Measurements from ENCODE around the gene MTMR3.
"Not testable (repeated sequence)": the region's sequence is repeated elsewhere in the genome, so short reads cannot be mapped to it uniquely, and the experiment has no call there.

Gene MTMR3

GRCh38 chr22:29972121-29972520, 89.1 kb downstream of the MTMR3 start:
- DNase-seq: no peak

- DNase-seq: no peak
These were observed 90.3 kb downstream of the MTMR3 start for GRCh38 chr22:29973269-29973668.

DNA sequence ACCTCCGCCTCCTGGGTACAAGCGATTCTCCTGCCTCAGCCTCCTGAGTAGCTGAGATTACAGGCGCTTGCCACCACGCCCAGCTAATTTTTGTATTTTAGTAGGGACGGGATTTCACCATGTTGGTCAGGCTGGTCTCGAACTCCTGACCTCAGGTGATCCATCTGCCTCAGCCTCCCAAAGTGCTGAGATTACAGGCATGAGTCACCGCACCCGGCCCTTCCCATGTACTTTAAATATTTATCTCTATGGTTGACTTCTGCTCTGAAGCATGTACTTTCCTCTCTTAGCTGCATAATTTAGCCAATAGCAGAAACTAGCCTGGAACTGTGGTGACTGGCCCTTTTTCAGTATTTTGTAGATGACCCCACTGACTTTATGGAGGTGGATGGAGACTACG, 90.7 kb downstream of the MTMR3 start:
- not testable (repeated sequence) for DNase-seq

DNA sequence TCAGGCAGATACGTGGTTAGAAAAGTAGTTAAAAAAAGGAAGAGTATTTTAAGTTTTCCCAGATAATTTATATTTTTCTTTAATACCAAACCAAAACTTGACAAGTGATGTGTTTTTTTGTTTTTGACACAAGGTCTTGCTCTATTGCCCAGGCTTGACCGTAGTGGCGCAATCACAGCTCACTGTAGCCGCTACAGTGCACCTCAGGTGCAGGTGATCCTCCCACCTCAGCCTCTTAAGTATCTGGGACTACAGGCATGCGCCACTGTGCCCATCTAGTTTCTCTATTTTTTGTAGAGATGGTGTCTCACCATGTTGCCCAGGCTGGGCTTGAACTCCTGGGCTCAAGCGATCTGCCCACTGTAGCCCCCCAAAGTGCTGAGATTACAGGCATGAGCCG, 92.5 kb downstream of the MTMR3 start:
- DNase-seq: no peak

DNA sequence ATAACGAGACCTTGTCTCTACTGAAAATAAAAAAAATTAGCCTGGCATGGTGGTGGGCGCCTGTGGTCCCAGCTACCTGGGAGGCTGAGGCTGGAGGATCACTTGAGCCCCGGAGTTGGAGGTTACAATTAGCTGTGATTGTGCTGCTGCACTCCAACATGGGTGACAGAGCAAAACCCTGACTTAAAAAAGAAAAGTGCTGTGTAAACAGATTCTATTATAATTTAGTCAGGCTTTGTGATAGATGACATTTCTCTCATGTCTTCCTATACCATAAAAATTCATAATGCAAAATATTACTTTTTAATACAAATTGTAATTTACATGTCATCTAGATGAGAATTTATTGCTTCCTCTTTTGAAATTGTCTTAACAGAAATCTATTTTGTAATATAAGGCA, 94.1 kb downstream of the MTMR3 start:
- no peak for DNase-seq

DNA sequence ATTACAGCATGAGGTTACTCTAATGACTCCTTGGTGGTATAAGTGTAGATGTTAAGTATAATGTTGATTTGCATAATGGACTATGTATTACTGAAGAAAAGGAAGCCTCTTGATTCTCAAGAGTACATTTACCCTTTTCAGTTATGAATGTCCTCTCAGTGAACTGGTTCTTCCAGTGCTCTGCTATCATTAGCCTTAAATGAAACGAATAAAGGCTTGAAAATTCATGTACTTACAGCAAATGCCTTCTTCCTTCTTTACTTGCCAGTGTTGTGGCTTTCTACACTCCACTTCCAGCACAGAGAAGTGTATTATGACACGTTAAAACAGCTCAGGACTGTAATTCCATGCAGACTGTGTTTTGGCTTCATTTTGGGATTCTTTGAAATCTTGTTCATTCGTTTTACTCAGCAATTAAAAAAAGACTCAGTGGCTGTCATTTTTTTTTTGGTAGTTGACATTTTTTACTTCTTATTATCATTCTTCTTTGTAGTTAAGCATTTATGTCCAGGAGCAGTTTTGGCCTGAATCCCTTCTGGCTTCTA, 96.9 kb downstream of the MTMR3 start:
- DNase-seq: no peak

- DNase-seq: no peak
These were observed 100.4 kb downstream of the MTMR3 start for GRCh38 chr22:29983296-29983917.

DNA sequence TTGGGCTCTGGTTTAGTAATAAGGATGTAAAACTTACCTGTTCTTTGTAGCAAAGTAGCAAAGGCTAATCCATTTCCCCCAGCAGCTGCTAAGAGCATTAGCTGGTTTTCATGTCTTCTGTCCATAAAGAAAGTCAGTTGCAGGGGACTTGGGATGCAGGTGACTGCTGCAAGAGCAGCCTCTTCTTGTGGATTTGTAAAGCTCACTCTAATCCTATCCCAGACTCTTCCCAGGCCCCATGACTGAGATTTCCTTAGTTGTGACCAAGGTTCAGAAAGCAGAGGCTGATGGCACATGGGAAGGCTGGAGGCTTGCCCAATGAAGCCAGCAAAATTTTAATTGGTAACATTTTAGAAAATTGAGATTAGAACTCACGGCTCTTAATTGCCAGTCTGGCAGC, 102.9 kb downstream of the MTMR3 start:
- DNase-seq: no peak

DNA sequence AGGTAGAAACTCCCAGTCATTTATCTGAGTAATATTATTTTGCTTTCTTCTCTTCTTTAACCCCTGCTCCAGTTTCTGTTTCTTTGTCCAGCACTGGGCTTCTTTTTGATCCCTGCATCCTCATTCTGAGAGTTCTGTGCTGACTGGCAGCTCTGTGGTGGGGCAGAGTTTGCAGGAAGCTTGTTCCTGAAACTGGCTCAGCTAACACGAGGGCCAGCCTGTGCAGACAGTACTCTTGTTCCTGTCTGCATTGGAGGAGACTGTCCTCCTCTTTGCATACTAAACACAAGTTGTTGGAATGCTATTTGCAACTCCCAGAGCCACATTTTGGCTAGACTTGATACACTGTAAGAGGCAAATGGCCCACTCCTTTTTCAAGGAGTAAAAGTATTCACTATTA, 104.2 kb downstream of the MTMR3 start:
- no peak for DNase-seq

DNA sequence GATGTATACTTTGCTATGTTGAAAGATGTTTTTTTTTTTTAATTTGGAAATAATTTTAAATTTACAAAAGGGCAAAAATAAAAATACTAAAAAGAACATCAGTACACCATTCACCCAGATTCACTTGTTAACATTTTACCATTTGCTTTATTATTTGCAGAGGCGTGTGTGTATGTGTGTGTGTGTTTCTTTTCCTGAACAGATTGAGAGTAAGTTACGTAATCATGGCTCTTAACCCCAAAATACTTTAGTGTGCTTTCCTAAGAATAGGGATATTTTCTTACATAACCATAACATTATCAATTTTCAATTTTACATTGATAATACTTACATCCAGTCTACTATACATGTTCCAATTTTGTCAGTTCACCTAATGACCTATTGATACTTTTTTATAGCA, 105.7 kb downstream of the MTMR3 start:
- no peak for DNase-seq

GRCh38 chr22:29989446-29989845, 106.5 kb downstream of the MTMR3 start:
- no peak for DNase-seq

- DNase-seq: peak; percentile 28
These were observed 109.6 kb downstream of the MTMR3 start for GRCh38 chr22:29992341-29993275.

DNA sequence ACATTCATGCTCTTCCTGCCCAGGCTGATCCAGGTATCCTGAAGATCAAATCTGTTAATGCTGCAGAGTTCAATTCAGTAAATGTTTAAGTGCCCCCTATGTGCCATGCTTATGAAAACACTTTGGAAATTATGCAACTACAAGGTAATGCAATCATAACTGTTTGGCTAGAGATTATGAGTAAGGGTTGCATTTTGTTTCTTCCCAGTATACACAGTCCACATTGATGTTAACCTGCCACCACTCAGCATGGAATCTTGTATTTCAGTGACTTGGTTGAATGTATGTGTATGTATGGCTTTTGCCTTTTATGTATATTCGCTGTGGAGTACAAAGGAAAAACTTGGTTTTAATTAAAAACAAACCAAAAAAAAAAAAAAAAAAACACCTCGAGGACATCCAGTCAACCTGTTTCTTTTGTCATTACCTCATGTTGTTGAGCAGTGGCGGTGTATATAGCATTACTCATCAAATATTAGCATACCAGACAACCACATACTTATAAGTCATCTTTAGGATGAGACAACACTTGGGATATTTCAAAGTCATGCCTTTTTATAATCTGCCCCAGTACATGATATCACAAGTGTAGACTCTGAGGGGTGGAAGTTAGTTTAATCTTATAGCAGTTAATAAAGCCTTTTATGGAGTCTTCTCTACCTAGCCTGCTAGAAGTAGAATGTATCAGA, 111.2 kb downstream of the MTMR3 start:
- DNase-seq: peak; percentile 88

GRCh38 chr22:29994943-29995342, 112.0 kb downstream of the MTMR3 start:
- peak; percentile 24 for DNase-seq

DNA sequence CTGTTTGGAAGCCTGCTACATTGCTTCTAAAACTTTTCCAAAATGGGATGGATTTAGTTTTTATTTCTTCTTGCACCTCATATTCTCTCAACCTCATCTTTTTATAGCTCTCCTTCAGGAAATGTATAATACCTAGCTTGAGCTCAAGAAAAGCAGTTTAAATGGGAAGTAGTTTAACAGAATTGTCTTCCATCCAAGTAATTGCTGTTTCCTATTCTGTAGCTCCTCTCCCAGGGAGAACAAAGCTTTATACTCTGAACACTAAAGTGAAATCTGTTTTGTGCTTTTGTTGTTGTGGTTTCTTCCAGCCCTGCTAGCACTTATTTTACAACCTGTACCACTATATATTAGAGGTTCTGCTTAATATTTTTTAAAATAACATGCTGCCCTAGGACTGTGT, 114.1 kb downstream of the MTMR3 start:
- no peak for DNase-seq

- DNase-seq: no peak
These were observed 114.5 kb downstream of the MTMR3 start for GRCh38 chr22:29997516-29997915.

DNA sequence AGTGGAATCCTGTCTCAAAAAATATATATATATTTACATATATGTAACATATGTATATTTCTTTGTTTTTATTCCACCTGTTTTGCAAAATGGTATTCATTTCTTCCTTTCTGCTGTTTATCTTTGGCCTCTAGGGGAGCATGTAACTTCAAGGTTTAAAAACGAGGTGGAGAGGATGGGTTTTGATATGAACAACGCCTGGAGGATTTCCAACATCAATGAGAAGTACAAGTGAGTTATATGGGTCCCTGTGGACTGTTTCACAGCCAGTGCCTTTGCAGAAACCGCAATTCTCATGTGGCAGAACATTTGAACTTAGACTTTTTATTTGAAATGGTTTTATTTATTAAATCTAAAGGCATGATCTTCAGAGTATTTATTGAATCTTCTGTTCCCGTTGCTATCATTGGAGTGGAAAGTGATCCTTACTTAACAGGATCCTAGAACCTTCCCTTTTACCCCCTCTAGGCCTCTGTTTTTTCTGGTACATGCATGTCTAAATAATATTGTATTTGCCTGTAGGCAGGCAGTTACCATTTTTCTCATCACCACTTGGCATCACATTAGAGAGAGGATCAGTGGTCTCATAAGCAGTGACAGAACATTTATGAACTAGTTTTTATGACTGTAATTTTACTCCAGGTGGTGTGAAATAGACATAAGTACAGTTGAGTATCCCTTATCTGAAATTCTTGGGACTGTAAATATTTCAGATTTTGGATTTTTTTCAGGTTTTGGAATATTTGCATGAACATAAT, 115.8 kb downstream of the MTMR3 start:
- DNase-seq: peak; percentile 33

DNA sequence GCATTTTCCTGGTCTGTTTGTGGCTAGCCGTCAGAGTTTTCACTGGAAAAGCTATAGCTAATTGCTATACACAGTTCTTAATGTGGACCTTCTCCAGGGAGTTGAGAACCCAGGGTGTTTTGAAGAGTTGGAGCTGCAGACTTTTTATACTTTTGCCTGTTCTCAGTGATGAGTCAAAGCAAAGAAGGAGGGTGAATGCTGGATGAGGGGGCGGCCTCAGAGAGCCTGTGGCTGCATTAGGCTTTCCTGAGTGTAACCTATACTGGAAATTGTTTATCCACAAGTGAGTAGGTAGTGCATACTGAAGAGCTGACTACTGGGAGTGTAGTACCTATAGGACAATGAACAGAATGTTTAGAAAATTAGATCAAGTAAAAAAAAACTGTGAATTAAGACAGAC, 117.6 kb downstream of the MTMR3 start:
- DNase-seq: peak; percentile 25

DNA sequence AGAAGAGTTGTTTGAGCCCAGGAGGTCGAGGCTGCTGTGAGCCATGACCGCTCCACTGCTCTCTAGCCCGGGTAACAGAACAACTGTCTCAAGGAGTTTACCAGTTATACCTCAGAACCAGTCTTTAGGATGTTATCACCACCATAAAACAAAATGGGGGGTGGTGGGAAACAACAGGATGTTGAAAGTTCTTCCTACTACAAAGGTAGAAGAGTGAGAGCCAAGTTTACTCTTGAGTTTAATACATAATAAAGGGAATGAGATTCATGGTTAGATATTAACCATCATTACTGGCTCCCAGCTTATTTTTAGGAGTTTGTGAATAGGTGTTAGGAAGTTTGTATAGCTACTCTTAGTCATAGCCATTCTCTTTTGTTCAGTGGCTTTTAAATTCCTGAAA, 118.5 kb downstream of the MTMR3 start:
- DNase-seq: no peak

- DNase-seq: no peak
These were observed 120.0 kb downstream of the MTMR3 start for GRCh38 chr22:30002861-30003486.

DNA sequence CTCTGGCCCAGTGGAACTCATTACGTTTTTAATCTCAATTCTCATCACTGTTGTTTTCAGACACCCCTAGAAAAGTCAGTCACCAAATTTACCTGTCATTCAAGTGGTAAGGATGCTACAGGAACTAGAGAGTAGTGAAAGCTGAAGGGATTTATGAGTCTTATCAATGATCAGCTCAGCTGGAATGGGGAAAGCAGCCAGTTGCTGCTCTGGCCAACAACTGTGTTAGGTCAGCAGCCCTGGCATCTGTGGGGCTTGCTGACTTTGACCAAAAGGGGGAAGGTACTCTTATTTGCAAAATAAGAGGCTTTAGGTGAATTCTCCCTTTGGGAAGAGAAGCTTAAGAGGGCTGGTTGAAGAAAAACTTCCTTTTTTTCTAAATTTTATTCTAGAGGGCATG, 121.1 kb downstream of the MTMR3 start:
- DNase-seq: no peak

GRCh38 chr22:30004694-30005093, 121.7 kb downstream of the MTMR3 start:
- no peak for DNase-seq

Data from fibroblast of upper back skin (primary cell).